Activated T-cell treated with anti-CD3 and anti-CD28 coated beads for 4 hours (primary cell): ENCODE data around the gene ST7.

Experiments used
- DNase-seq: peaks from one replicate; pipeline ENCODE4 v3.0.0-alpha.2; 2020

ST7 gene

DNA sequence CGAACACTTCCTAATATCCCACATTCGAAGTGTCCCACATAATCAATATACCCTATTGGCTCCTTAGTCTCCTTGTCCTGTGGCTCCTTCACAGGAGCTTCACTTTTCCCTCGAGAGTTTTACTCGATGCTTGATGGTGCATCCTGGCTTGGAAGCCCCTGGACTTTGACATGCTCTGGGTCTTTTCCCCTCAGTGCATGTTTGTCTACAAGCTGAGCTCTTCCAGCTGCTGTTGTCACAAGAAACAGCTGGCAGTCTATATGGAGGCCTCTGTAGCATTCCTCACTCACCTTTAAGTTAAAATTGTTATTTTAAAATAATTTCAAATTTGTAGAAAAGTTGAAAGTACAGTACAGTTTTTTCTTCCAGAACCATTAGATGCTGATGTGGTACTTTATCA, 27.1 kb downstream of the ST7 start:
- no peak for DNase-seq

DNA sequence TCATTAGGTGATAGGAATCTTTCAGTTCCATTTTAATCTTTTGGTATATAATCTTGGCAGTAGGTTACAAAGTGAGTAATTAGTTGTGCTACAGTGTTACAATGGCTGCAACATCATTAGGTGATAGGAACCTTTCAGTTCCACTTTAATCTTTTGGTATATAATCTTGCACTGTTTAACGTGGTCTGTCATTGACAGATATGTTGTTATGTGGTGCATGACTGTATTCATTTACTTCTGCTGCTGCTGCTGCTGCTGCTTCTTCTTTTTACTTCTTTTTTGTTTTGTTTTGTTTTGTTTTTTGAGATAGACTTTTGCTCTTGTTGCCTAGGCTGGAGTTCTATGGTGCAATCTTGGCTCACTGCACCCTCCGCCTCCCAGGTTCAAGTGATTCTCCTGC, 28.6 kb downstream of the ST7 start:
- DNase-seq, result no peak

- DNase-seq, result no peak
Measured at GRCh38 chr7:116984511-116984910, 31.2 kb downstream of the ST7 start.

DNA sequence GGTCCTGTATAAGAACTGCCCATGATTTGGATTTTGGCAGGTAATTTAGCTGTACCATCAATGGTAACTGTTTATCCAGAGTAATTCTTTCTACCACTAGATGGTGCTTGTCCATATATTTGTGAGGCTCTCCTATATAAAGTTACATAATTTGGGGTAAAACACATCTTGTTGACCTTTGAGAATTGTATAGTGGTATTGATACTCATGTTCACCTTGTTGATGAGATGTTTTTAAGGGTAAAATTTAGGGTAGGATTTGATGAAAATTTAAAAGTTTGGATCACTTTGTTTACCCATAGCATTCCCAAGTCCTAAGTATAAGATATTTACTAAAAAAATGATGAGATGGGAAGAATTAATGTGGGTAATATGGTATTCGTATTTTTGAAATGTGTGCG, 31.6 kb downstream of the ST7 start:
- no peak for DNase-seq

DNA sequence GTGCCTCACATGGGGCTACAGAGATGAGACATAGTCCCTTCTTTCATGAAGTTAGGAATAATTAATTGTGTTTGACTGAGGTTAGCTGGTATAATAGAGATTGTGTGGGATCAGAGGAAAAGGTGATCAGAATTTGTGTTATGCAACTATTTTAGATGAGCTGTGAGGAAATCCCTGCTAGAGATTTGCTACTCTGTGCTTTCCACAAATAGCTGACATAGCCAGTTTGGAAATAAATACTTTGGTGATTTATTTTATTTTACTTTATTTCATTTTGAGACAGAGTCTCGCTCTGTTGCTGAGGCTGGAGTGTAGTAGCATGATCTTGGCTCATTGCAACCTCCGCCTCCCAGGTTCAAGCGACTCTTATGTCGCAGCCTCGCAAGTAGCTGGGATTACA, 32.3 kb downstream of the ST7 start:
- no peak for DNase-seq

DNA sequence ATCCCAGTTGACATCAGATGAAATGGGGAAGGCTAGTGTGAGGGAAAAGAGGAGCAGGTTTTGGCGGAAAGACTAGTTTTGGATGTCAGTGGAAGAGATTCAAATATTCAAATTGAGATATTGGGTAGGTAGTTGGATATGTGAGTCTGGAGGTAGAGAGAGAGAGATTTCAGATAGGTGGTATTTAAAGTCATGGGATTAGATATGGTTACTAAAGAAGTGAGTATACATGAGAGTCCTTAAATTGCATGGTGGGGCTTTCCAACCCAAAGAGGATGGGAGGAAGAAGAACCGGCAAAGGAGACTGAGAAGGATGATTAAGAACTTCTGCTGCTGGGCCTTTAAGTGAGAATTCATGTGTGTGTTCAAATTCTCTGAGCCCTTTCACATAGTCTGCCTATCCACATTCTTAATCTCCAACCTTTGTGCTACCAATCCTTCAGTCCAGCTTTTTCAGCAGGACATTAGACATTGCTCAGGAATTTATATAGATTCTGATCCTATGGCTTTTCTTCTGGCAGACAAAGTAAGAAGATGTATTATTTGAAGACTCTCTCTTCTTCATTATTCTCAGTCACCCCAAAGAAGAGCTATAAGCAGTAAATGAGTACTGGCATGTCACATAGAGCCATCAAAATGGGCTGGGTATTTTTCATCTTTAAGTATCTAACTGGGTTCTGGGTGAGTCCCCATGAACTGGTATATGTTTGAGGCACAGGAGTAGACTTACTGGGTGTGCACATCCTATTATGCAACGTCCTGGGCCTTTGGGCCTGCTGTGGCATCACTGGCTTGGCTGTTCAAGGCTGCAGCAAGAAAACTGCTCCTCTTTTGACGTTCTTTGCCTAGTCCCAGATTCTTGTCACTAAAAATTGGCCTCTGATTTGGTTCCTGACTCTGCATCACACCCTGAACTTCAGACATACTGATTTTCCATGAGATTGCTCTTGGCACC, 33.6 kb downstream of the ST7 start:
- no peak for DNase-seq

GRCh38 chr7:116988363-116988989, 35.2 kb downstream of the ST7 start:
- no peak for DNase-seq

DNA sequence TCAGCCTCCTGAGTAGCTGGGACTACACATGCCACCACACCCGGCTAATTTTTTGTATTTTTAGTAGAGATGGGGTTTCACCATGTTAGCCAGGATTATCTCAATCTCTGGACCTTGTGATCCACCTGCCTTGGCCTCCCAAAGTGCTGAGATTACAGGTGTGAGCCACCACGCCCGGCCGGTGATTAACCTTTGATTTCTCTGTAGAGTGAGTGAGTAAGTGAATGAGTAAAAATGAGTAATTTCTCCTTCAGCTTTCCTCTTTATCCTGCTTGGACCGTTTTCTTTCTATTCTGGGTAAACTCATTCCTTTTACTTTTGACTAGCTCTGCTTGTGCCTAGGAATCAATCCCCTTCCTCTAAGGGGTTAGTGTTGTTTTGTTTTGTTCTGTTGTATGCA, 36.8 kb downstream of the ST7 start:
- DNase-seq, result no peak

GRCh38 chr7:116991233-116991632, 37.9 kb downstream of the ST7 start:
- no peak for DNase-seq

- DNase-seq, result no peak
Measured at GRCh38 chr7:116994611-116995010, 41.3 kb downstream of the ST7 start.

DNA sequence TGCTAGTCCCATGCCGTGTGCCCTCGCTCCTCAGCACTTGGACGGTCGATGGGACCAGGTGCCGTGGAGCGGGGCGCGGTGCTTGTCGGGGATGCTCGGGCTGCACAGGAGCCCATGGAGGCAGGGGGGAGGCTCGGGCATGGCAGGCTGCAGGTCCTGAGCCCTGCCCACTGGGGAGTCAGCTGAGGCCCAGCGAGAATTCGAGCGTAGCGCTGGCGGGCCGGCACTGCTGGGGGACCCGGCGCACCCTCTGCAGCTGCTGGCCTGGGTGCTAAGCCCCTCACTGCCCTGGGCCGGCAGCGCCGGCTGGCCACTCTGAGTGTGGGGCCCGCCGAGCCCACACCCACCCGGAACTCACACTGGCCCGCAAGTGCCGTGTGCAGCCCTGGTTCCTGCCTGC, 44.7 kb downstream of the ST7 start:
- DNase-seq, result no peak

- no peak for DNase-seq
Measured at GRCh38 chr7:116998567-116999175, 45.4 kb downstream of the ST7 start.

- DNase-seq, result no peak
Measured at GRCh38 chr7:116999311-116999710, 46.0 kb downstream of the ST7 start.

- DNase-seq, result no peak
Measured at GRCh38 chr7:117001283-117001682, 48.0 kb downstream of the ST7 start.

DNA sequence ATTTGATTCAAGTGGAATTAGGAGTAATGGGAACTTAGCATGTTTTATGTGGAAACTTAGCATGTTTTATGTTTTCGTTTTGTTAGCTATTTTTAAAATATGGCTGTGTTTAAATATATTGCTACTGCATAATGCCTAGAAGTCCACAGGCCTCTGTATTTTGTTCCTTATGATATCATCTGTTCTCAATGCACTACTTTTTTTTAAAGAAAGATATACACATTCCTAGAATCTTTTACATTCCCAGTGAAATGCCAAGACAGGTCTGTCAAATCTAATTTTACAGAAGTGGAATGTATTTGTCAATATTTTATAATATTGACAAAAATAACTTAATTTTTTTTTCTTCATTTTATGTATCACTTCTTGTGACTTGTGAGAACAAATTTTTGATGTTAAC, 51.6 kb downstream of the ST7 start:
- no peak for DNase-seq

- DNase-seq, result no peak
Measured at GRCh38 chr7:117005449-117005848, 52.1 kb downstream of the ST7 start.

- DNase-seq, result no peak
Measured at GRCh38 chr7:117006907-117007684, 53.8 kb downstream of the ST7 start.

DNA sequence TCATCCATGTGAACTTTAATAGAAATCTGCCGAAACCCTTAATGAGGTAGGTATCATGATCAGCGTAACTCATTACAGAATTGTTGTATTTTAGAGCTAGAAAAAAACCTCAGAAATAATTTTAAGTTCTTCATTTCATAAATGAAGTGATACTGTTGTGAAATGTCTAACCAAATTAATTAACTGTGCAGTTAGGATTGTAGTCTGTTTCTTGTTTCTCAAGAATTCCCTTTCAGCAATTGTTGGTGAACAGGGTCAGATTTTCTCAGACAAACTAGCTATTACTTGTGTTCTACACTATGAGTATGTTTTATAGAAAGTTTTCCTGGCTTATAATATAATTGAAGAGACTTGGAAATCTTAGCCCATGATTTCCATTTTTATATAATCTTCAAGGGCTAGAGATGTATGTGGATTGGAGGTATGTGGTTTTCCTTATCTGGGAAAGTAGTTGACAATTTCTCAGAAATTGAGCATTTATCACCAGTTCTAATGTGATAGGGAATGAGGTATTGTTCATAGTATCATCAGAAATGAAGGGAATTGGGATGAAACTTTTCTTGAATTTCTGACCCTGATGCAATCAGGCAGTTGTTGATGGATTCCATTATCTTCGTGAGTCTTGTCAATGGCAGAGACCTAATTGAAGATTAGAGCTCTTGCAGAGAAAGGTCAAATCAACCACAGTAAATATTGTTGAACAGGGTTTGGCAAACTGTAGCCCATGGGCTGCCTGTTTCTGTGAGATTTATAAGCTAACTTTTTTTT, 55.0 kb downstream of the ST7 start:
- DNase-seq, result no peak

DNA sequence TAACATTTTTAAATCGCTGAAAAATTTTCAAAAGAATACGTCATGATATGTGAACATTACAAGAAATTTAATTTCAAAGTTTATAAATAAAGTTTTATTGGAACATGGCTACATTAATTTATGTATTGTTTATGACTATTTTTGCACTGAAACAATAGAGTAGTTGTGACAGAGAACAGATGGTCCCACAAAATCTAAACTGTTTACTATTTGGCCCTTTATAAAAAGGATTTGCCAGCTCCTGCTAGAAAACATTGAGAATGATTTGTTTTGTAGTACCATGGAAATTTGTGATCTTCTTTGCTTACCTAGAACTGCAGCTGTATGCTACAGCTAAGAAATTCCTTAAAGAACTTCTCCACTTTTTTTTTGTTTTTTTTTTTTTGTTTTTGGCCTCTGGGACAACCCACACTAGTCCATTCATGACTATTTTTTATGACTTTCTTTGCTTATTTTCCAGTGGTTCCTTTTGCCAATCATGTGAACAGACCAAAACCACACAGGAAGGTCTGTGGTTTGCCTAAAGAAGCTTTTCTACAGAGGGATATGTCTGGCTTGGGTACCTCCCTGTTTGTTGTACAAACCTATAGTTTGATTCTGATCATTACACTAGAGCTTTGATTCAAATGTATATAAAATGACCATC, 55.7 kb downstream of the ST7 start:
- DNase-seq, result no peak

- DNase-seq, result no peak
Measured at GRCh38 chr7:117009705-117010361, 56.5 kb downstream of the ST7 start.
